ENCODE measurements around the gene STOX2.

STOX2 gene

GRCh38 chr4:183989461-183989860, 84.4 kb downstream of the STOX2 start:
- DNase-seq = no peak

DNA sequence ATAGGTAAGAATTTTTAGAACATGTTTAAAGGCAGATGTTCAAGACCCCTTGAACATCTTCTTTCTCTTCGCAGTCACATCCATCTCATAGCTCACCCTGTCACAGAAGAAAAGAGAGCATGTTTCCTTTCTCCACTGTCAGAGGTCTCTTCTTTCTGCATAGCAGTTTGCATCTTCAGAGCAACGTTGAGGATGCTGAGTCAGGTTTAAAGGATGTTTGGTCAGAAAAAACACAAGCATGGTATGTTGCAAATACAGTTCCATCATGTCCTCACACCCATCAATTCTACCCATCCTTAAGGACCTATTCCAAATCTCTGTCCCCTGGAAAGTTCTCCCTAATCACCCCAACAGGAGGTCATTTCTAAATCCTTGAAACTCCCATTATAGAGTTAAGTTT, 84.8 kb downstream of the STOX2 start:
- no peak for DNase-seq

DNA sequence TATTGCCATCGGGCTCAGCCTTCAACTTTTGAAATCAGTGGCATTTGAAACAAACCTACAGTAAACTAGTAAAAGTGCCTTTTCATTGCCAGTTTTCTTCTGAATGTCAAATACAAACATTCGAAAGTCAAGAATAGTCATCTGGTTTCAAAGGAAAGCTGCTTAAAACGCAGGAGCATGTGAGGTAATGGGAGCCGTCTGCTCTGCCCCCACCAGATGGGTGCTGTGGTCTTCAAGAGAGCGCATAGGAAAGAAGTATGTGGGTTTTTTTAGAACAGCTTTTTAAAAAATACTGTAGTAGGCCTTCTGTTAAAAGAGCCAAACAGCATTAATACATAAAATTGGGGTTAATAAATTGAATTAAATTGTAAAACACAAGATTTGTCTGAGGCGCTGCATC, 88.6 kb downstream of the STOX2 start:
- DNase-seq = no peak

GRCh38 chr4:183995570-183995969, 90.5 kb downstream of the STOX2 start:
- DNase-seq = no peak

GRCh38 chr4:183996868-183997267, 91.8 kb downstream of the STOX2 start:
- DNase-seq = no peak

DNA sequence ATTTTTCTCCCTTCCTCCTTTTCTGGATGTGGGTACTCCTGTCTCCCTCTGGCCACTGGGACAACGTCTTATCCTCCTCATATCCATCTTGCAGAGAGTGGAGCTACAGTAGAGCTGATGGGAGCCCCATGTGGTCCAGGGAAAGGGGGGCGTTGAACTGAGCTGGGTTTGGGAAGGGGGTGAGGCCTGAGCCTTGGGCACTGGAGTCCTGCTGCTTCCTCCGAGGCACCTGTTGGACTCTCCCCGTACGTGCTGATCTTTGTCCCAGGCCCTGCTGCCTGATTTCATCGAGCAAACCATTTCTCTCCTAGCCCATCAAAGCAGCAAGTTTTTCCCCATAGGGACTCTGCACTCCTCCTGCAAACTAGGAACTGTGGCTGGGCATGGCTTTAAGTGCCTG, 94.3 kb downstream of the STOX2 start:
- DNase-seq = no peak

GRCh38 chr4:184000457-184001396, 95.6 kb downstream of the STOX2 start:
- DNase-seq = no peak

- no peak for DNase-seq
These were observed 98.3 kb downstream of the STOX2 start for GRCh38 chr4:184003433-184003832.

GRCh38 chr4:184007891-184008290, 102.8 kb downstream of the STOX2 start:
- DNase-seq = no peak

DNA sequence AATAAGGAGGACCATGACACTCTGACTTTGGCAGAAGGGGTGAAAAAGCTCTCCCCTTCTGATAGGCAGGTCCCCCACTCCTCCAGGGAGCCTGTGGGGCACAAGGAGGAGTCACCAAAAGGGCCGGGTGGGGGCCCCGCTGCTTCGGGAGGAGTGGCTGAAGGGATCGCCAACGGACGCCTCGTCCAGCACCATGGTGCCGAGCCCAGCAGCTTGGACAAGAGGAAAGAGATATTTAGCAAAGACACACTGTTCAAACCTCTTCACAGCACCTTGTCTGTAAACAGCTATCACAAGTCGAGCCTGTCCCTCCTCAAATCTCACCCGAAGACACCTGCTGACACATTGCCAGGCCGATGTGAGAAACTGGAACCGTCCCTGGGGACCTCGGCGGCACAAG, 105.6 kb downstream of the STOX2 start:
- DNase-seq = no peak

DNA sequence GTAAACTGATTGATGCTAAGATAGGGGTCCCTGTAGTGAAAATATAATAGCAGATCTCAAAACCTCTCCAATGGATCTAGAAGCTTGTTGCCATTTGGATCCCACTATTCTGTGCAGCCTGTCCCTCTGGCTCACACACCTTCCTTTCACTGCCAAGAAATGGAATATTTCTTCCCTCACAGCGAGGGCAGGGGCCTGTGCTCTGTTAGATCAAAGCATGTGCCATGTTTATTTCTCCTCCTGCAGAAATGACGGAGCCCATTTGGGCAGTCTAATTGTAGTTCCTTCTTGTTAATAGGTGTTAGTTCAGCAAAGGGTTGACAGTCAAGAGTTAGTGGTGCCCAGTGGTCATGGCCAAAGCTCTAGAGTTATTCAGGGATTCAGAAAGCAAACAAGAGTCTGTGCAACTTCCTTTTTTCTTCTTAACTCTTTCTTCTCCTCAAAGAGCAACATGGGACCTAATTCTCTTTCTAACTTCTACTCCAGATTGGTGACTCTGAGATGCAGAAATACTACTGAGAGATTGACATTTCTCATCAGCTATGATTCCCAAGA, 106.8 kb downstream of the STOX2 start:
- DNase-seq = no peak

DNA sequence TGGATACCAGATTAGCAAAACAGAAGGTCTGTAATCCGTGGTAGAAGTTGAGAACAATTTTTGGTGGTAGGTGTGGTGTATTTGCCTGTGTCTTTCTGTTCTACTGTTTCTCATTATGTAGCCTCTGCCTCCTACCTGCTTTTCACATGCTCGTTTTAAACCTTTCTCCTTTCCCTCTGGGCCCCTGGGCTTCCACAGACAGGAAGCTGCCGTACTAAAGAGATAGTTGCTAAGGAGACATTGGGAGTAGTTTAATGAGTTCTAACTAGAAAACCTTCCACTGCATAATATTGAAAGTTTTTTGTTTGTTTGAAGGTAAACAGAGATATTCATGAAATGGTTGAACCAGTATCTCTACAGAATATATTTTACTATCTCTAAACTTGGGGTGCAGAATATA, 107.8 kb downstream of the STOX2 start:
- no peak for DNase-seq

DNA sequence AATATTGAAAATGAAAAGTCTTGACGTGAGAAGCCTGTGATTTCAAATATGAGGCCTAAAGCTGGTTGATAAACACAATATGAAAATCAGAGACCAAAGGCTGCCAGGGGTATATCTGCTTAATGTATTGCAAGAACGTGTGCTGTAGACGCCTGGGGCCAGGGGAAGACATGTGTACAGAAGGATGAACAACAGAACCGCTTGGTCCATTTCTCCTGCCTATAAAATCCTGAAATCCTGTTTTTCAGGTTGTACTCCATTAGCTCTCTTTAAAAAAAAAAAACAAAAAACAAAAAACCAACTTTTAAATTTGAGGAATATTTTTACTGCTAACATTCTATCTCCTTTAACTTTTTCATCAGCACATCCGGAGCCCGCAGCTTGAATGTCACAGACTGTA, 109.2 kb downstream of the STOX2 start:
- DNase-seq = no peak

- DNase-seq = no peak
These were observed 111.9 kb downstream of the STOX2 start for GRCh38 chr4:184016759-184017668.

DNA sequence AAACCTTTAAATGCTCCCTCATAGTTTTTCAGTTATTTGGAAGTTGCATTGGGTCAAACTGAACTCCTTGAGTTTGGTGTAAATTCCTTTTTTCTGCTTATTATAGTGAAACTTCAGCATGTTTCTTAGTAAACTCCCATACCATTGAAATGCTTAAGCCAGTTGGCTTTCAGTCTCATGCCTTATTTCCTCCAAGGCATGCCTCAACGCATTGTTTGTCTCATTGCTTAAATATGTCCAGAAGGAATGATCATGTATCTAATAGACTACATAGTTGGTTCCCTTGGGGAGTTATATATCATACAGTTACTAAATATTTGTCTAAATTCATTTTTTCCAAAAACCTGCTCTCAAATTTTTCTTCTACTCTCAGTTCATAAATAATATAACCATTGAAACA, 114.0 kb downstream of the STOX2 start:
- no peak for DNase-seq

DNA sequence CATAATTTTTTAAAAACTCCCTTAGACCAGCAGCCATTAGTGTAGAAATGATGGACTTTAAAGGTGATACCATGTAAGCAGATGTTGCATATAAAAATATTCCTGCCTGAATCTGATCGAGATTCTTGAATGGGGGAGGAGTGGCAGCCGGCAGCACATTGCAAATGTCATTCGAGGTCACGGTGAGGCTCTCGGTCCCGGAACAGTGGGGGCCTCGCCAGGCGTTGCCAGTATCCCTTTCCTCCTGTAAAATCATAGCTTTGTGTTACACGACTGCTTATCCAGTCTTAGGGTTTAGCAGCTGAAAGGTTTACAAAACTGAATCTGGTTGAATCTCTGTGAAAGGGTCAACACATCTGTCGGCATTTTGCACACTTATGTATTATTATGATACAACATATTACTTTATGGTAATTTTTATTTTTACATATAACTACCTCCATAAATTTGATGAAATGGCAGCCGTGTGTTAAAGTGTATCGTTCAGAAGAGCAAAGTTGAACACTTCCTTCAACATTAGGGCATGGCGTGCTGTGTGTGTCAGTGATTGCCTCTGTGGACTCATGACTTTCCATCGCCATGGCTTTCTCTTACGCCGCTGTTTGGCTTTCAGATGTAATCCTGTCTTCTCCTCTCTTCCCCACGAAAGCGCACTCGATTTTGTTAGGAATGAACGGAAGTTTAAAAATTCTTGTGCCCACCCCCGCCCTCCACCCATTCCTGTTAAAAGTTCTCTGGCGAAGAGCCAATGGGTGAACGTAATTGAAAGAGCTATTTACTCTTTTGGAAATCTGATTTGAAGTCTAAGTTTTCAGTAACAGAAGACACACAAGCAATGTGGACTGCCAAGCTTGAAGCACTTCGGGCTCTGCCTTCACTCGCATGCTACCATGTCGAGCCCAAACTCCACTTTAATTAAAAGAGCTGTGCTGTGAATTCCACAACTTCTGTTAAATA, 114.8 kb downstream of the STOX2 start:
- no peak for DNase-seq

DNA sequence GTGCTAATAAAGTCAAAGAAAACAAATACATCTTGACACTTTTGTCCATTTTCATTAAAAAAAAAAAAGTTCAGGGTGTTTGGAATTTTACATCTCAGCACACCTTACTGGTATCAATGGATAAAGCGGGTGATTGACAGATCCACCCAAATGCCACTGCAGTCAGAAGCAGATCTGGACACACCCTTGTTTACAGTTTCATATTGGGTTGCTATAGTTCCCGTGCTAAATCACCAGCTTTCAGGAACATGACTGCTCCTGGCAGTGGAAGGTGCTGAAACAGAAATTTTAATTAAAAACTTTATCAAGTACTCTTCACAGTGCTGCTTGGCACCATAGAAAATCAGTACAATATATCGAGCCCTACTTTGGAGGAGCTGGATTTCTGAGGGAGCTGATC, 116.3 kb downstream of the STOX2 start:
- DNase-seq = no peak

GRCh38 chr4:184022679-184023383, 117.7 kb downstream of the STOX2 start:
- no peak for DNase-seq

- DNase-seq = no peak
These were observed 119.5 kb downstream of the STOX2 start for GRCh38 chr4:184024637-184025036.

DNA sequence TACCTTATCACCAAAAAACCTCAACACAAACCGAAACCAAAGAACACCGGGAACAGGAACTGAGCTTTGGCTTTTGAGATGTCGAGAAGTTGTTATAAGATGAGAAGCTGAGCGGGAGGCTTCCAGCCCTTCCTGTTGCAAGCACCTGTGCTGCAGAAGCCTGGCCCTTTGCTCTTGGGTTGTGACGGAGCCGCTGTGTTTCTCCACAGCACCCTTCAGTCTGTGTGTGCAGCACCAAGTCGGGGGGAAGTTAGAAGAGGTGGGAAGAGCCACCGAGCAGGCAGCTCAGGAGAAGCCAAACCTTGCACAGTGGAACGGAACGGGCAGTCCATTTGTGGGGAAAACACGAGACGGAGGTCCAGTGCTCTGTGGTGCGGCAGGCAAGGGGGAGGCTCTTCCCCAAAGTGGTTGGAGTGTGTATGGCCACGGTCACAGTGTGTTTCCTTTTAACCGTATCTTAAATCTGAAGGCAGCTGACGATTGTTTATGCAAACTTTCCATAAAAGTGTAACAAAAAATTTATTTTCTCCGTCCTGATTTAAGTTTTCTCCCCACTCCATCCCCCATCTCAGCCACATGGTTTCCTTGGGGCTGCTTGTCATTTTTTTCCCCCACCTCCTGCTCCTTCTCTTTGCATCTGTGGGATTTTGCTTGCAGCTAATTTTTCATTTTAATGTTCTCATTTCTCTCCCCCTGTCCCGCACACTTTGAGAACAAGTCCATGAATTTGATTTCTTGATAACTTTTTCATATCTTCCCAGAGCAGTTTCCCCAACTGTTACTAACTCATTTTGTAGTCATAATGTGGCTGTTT, 123.7 kb downstream of the STOX2 start:
- no peak for DNase-seq

- no peak for DNase-seq
These were observed 124.9 kb downstream of the STOX2 start for GRCh38 chr4:184030036-184030435.

Data from CD4-positive, alpha-beta T cell treated with Interleukin-21 for 1 hour (primary cell).